ENCODE measurements around the gene HABP2. TPM values are rescaled to one million over a fixed set of nuclear protein-coding genes. Genes with fewer than 3 reads are reported as not detected.

HABP2 gene
- total RNA-seq, 1 donor from 2014 or later = not detected

- peak; percentile 46 for DNase-seq
Observed at GRCh38 chr10:113557903-113558321, 5.1 kb downstream of the HABP2 start.

- no peak for DNase-seq
Observed at GRCh38 chr10:113560071-113560470, 7.2 kb downstream of the HABP2 start.

- DNase-seq = no peak
Observed at GRCh38 chr10:113561214-113561613, 8.4 kb downstream of the HABP2 start.

GRCh38 chr10:113562069-113562468 lies 9.2 kb downstream of the HABP2 start:
- peak; percentile 40 for DNase-seq

GRCh38 chr10:113562704-113563103 lies 9.9 kb downstream of the HABP2 start:
- no peak for DNase-seq

- DNase-seq = peak; percentile 91
Observed at GRCh38 chr10:113563306-113564088, 10.6 kb downstream of the HABP2 start.

GRCh38 chr10:113565364-113565763 lies 12.5 kb downstream of the HABP2 start:
- DNase-seq = no peak

GRCh38 chr10:113566888-113567287 lies 14.0 kb downstream of the HABP2 start:
- no peak for DNase-seq

- peak; percentile 95 for DNase-seq
Observed at GRCh38 chr10:113569576-113569975, 16.7 kb downstream of the HABP2 start.

GRCh38 chr10:113572520-113573290 lies 19.9 kb downstream of the HABP2 start:
- DNase-seq = no peak

- no peak for DNase-seq
Observed at GRCh38 chr10:113573368-113573767, 20.5 kb downstream of the HABP2 start.

GRCh38 chr10:113576852-113577251 lies 24.0 kb downstream of the HABP2 start:
- DNase-seq = peak; percentile 80

GRCh38 chr10:113578773-113579172 lies 25.9 kb downstream of the HABP2 start:
- DNase-seq = no peak

- no peak for DNase-seq
Observed at GRCh38 chr10:113581092-113581491, 28.2 kb downstream of the HABP2 start.

- peak; percentile 68 for DNase-seq
Observed at GRCh38 chr10:113583571-113583970, 30.7 kb downstream of the HABP2 start.

GRCh38 chr10:113585949-113586348 lies 33.1 kb downstream of the HABP2 start:
- DNase-seq = no peak

- no peak for DNase-seq
Observed at GRCh38 chr10:113589201-113589770, 36.4 kb downstream of the HABP2 start.

- peak; percentile 68 for DNase-seq
Observed at GRCh38 chr10:113590581-113590980, 37.7 kb downstream of the HABP2 start.

GRCh38 chr10:113592380-113592779 lies 39.5 kb downstream of the HABP2 start:
- no peak for DNase-seq

- DNase-seq = no peak
Observed at GRCh38 chr10:113594652-113595051, 41.8 kb downstream of the HABP2 start.

- no peak for DNase-seq
Observed at GRCh38 chr10:113600569-113600968, 47.7 kb downstream of the HABP2 start.

GRCh38 chr10:113603057-113603777 lies 50.4 kb downstream of the HABP2 start:
- no peak for DNase-seq
